Measurements from ENCODE around the gene NINJ2. TPM values are rescaled to one million over a fixed set of nuclear protein-coding genes. Genes with fewer than 3 reads are reported as not detected.

NINJ2 gene
- total and polyA plus RNA-seq, 8 donors: 0.32 to 1.8 (median 0.68) TPM

GRCh38 chr12:693934-694533, 30.8 kb upstream of the NINJ2 start:
- DNase-seq (no peak), FAIRE-seq (no peak), ATAC-seq (no peak)
- Histone ChIP-seq H3K36me3 (no peaks in the 10 kb centered on the region), H3K27ac (no peak overlapping the region), H3K4me3 (no peak overlapping the region), H3K9me3 (no peaks in the 10 kb centered on the region), H3K4me1 (no peaks in the 10 kb centered on the region), H3K27me3 (no peaks in the 10 kb centered on the region)
- 85 to 91% methylated on average over 7 of the region's 7 CpGs for WGBS, 2 donors
- intact Hi-C loops (cut with DNase I): no loop called here
- no peak for TF ChIP-seq CTCF (IDR thresholded peaks at IDR 0.05)

DNA sequence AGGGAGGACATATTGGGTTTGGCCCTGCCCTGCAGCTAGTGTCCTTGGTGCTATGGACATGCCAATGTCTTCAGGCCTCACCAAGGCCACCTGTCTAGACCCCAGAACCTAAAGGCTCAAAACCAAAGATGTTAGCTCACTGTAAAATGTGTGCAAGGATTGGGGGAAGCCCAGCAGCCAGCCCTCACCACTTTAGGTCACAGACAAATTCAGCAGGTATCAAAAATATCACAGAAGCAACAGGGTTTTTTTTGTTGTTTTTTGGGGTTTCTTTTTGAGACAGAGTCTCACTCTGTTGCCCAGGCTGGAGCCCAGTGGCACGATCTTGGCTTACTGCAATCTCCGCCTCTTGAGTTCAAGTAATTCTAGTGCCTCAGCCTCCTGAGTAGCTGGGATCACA, 29.0 kb upstream of the NINJ2 start:
- FAIRE-seq: no peak
- no peak for ATAC-seq
- Histone ChIP-seq H3K36me3 (no peaks in the 10 kb centered on the region), H3K4me3 (no peak overlapping the region), H3K27me3 (no peaks in the 10 kb centered on the region), H3K27ac (no peak overlapping the region), H3K4me1 (no peaks in the 10 kb centered on the region), H3K9me3 (no peaks in the 10 kb centered on the region)
- TF ChIP-seq CTCF (IDR thresholded peaks at IDR 0.05): no peak
- no peak for DNase-seq
- WGBS, 2 donors: 69 to 100% methylated on average over 2 of the region's 2 CpGs
- intact Hi-C loops (cut with DNase I): no loop called here

- DNase-seq: no peak
- Histone ChIP-seq H3K36me3 (no peaks in the 10 kb centered on the region), H3K4me1 (no peaks in the 10 kb centered on the region), H3K4me3 (no peak overlapping the region), H3K27me3 (no peaks in the 10 kb centered on the region), H3K27ac (no peak overlapping the region), H3K9me3 (no peaks in the 10 kb centered on the region)
- TF ChIP-seq CTCF (IDR thresholded peaks at IDR 0.05): no peak
- 87 to 88% methylated on average over 12 of the region's 12 CpGs for WGBS, 2 donors
- ATAC-seq: no peak
- FAIRE-seq: no peak
- intact Hi-C loops (cut with DNase I): no loop called here
These were observed 27.2 kb upstream of the NINJ2 start for GRCh38 chr12:690466-690865.

- H3K4me3 ChIP-seq: no peak overlapping the region
- TF ChIP-seq CTCF (IDR thresholded peaks at IDR 0.05): no peak
- WGBS, 2 donors: 40 to 52% methylated on average over 3 of the region's 3 CpGs
- H3K36me3 ChIP-seq: no peaks in the 10 kb centered on the region
- H3K9me3 ChIP-seq: no peaks in the 10 kb centered on the region
- H3K4me1 ChIP-seq: no peaks in the 10 kb centered on the region
- no peaks in the 10 kb centered on the region for H3K27me3 ChIP-seq
- FAIRE-seq (no peak), ATAC-seq (peak in 1 of 4 donors; percentile 27), DNase-seq (no peak)
- H3K27ac ChIP-seq: no peak overlapping the region
- intact Hi-C loops (cut with DNase I): no loop called here
These were observed 22.1 kb upstream of the NINJ2 start for GRCh38 chr12:685388-685787.

GRCh38 chr12:684416-684815, 21.2 kb upstream of the NINJ2 start:
- FAIRE-seq (no peak), DNase-seq (no peak), ATAC-seq (no peak)
- WGBS, 2 donors: 65 to 75% methylated on average over 4 of the region's 4 CpGs
- H3K36me3 ChIP-seq: no peaks in the 10 kb centered on the region
- no peaks in the 10 kb centered on the region for H3K27me3 ChIP-seq
- intact Hi-C loops (cut with DNase I): no loop called here
- H3K4me3 ChIP-seq: no peak overlapping the region
- TF ChIP-seq CTCF (IDR thresholded peaks at IDR 0.05): no peak
- no peaks in the 10 kb centered on the region for H3K9me3 ChIP-seq
- H3K27ac ChIP-seq: no peak overlapping the region
- no peaks in the 10 kb centered on the region for H3K4me1 ChIP-seq
